Epidermal melanocyte (primary cell): ENCODE measurements around the gene RAET1E.
"Not testable (repeated sequence)": the region's sequence is repeated elsewhere in the genome, so short reads cannot be mapped to it uniquely, and the experiment has no call there.

Experiments
- DNase-seq: peaks from one replicate; pipeline ENCODE4 v3.0.0; 2011; ENCODE audit warnings: low spot score; ENCODE audit not compliant: insufficient read length

RAET1E gene

GRCh38 chr6:149910721-149911151, 12.8 kb upstream of the RAET1E start:
- DNase-seq, result no peak

GRCh38 chr6:149909701-149910470, 12.0 kb upstream of the RAET1E start:
- DNase-seq, result no peak

GRCh38 chr6:149908480-149908879, 10.6 kb upstream of the RAET1E start:
- not testable (repeated sequence) for DNase-seq

GRCh38 chr6:149907317-149907716, 9.4 kb upstream of the RAET1E start:
- DNase-seq, result no peak

- DNase-seq, result no peak
These were observed 8.5 kb upstream of the RAET1E start for GRCh38 chr6:149906405-149906804.

- no peak for DNase-seq
These were observed 8.0 kb upstream of the RAET1E start for GRCh38 chr6:149905911-149906371.

- DNase-seq, result no peak
These were observed 7.5 kb upstream of the RAET1E start for GRCh38 chr6:149905371-149905910.

- DNase-seq, result no peak
These were observed 6.9 kb upstream of the RAET1E start for GRCh38 chr6:149904661-149905370.

GRCh38 chr6:149903938-149904611, 6.2 kb upstream of the RAET1E start:
- no peak for DNase-seq

GRCh38 chr6:149901444-149902140, 3.7 kb upstream of the RAET1E start:
- no peak for DNase-seq

- DNase-seq, result no peak
These were observed 2.9 kb upstream of the RAET1E start for GRCh38 chr6:149900620-149901443.

- DNase-seq, result no peak
These were observed 2.2 kb upstream of the RAET1E start for GRCh38 chr6:149899926-149900619.

- DNase-seq, result no peak
These were observed 1.6 kb upstream of the RAET1E start for GRCh38 chr6:149899486-149899885.

- no peak for DNase-seq
These were observed 1.1 kb upstream of the RAET1E start for GRCh38 chr6:149898966-149899365.

GRCh38 chr6:149897015-149897697, 757 bp downstream of the RAET1E start:
- peak; percentile 89 for DNase-seq

- DNase-seq, result no peak
These were observed 1.4 kb downstream of the RAET1E start for GRCh38 chr6:149896491-149896890.

- DNase-seq, result no peak
These were observed 2.1 kb downstream of the RAET1E start for GRCh38 chr6:149895833-149896271.

GRCh38 chr6:149895048-149895590, 2.8 kb downstream of the RAET1E start:
- DNase-seq, result no peak

- not testable (repeated sequence) for DNase-seq
These were observed 6.0 kb downstream of the RAET1E start for GRCh38 chr6:149891864-149892263.
